Endothelial cell of umbilical vein (primary cell): ENCODE data around the gene SYNGAP1.

Experiments
- EZH2 ChIP-seq: IDR thresholded peaks from 2 replicates; pipeline ENCODE4 v1.6.1; 2012; ENCODE audit warnings: borderline replicate concordance, low read depth, mild to moderate bottlenecking, moderate library complexity, low read length, inconsistent platforms; ENCODE audit not compliant: severe bottlenecking
- GATA2 ChIP-seq: IDR thresholded peaks from 2 replicates; pipeline ENCODE4 v1.7.0; 2011; ENCODE audit warnings: low read depth, mild to moderate bottlenecking, moderate library complexity, mixed read lengths, low read length; ENCODE audit not compliant: insufficient read length, insufficient read depth
- POLR2AphosphoS5 ChIP-seq: IDR thresholded peaks from 2 replicates; pipeline ENCODE4 v1.6.1; 2012; ENCODE audit warnings: low read depth, mild to moderate bottlenecking, control low read depth, low read length, moderate library complexity; ENCODE audit not compliant: insufficient read depth
- TF ChIP-seq, protein P1 (sequence below), 2 donors: IDR thresholded peaks; 1 replicate in 1 of 2; 2 replicates in 1 of 2; pipeline ENCODE4 v1.5.1; 2011; ENCODE audit warnings: low read length in 2 of 2, mild to moderate bottlenecking in 2 of 2, moderate library complexity in 2 of 2, control low read depth in 1 of 2, inconsistent platforms in 1 of 2, low read depth in 1 of 2; ENCODE audit not compliant: insufficient read depth in 1 of 2; ENCODE audit errors: extremely low read depth in 1 of 2

- TF ChIP-seq, protein P1, sequence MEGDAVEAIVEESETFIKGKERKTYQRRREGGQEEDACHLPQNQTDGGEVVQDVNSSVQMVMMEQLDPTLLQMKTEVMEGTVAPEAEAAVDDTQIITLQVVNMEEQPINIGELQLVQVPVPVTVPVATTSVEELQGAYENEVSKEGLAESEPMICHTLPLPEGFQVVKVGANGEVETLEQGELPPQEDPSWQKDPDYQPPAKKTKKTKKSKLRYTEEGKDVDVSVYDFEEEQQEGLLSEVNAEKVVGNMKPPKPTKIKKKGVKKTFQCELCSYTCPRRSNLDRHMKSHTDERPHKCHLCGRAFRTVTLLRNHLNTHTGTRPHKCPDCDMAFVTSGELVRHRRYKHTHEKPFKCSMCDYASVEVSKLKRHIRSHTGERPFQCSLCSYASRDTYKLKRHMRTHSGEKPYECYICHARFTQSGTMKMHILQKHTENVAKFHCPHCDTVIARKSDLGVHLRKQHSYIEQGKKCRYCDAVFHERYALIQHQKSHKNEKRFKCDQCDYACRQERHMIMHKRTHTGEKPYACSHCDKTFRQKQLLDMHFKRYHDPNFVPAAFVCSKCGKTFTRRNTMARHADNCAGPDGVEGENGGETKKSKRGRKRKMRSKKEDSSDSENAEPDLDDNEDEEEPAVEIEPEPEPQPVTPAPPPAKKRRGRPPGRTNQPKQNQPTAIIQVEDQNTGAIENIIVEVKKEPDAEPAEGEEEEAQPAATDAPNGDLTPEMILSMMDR (IDR thresholded peaks at IDR 0.05; ENCODE audit: extremely low read depth in 1 of 2, insufficient read depth in 1 of 2, low read depth in 1 of 2, low read length in 2 of 2), result peak; percentile 29 to 75
- TF ChIP-seq EZH2 (no peak), GATA2 (no peak), POLR2AphosphoS5 (peak; percentile 90)
Measured at GRCh38 chr6:33425668-33426577, 6.1 kb downstream of the SYNGAP1 start.
